Measurements from ENCODE around the gene RHBDD2. TPM values are rescaled to one million over a fixed set of nuclear protein-coding genes. Genes with fewer than 3 reads are reported as not detected.
"Not testable (repeated sequence)": the region's sequence is repeated elsewhere in the genome, so short reads cannot be mapped to it uniquely, and the experiment has no call there.

Gene RHBDD2
- total and polyA plus RNA-seq, 2 donors (not counting 1 experiment from before 2014, with no cell fraction given), result 31.6 to 44.3 TPM

- peaks cover 0 to 2% (median 0%) of the 10 kb centered on the region in 3 donors for H3K9me3 ChIP-seq (ENCODE audit: control extremely low read depth in 1 of 3, control insufficient read depth in 2 of 3, insufficient read depth in 1 of 3, low read length in 2 of 3)
- no peak for ATAC-seq (ENCODE audit: low read depth)
- no peak overlapping the region for H3K4me2 ChIP-seq (replicated peaks; ENCODE audit: low read depth, low read length, poor library complexity, severe bottlenecking)
- DNase-seq, result no peak
- H3K79me2 ChIP-seq (ENCODE audit: control insufficient read depth, insufficient read depth, low read length), result peaks cover 43% of the 10 kb centered on the region
- POLR2A ChIA-PET, result no interaction called here
- no peak overlapping the region for H2AFZ ChIP-seq (ENCODE audit: insufficient read depth, low read depth, low read length, poor library complexity, severe bottlenecking)
- Mint-ChIP-seq H3K9me3 (ENCODE audit: insufficient read depth) (no peaks in the 10 kb centered on the region), H3K27ac (no peak overlapping the region), H3K4me1 (peaks cover 26% of the 10 kb centered on the region), H3K4me3 (no peak overlapping the region), H3K27me3 (no peaks in the 10 kb centered on the region)
- no peaks in the 10 kb centered on the region for H3K27me3 ChIP-seq (replicated peaks in 1 of 4; ENCODE audit: control extremely low read depth in 1 of 4, control insufficient read depth in 3 of 4, insufficient read depth in 4 of 4, low read length in 3 of 4)
- no peak overlapping the region for H3K27ac ChIP-seq (ENCODE audit: low read length in 2 of 2)
- CTCF ChIA-PET, result no interaction called here
- TF ChIP-seq EZH2 (IDR thresholded peaks at IDR 0.05; ENCODE audit: borderline replicate concordance, insufficient read depth, low read depth, low read length, poor library complexity, severe bottlenecking) (no peak), CTCF (IDR thresholded peaks at IDR 0.05) (no peak)
- H3K4me1 ChIP-seq (ENCODE audit: control insufficient read depth in 2 of 2, insufficient read depth in 2 of 2, low read length in 2 of 2), result peaks cover 18 to 20% of the 10 kb centered on the region in 2 donors
- H4K20me1 ChIP-seq (ENCODE audit: control insufficient read depth, insufficient read depth, low read length, poor library complexity, severe bottlenecking), result peaks cover 6% of the 10 kb centered on the region
- 99% methylated on average over 21 of the region's 23 CpGs for WGBS (ENCODE audit: insufficient coverage)
- H3K36me3 ChIP-seq (replicated peaks in 1 of 2; ENCODE audit: control extremely low read depth in 1 of 2, control insufficient read depth in 1 of 2, extremely low read depth in 1 of 2, insufficient read depth in 2 of 2, low read length in 1 of 2), result peaks cover 0 to 45% of the 10 kb centered on the region in 2 experiments
- no peak overlapping the region for H3K4me3 ChIP-seq (ENCODE audit: control extremely low read depth in 1 of 5, extremely low read depth in 1 of 5, insufficient read depth in 1 of 5, low read depth in 2 of 5, low read length in 4 of 5)
- intact Hi-C loops (cut with micrococcal nuclease), result no loop called here
- no peak overlapping the region for H3K9ac ChIP-seq (ENCODE audit: low read length)
These were observed 2.7 kb downstream of the RHBDD2 start for GRCh38 chr7:75881436-75882095.

GRCh38 chr7:75883265-75883824 is 4.5 kb downstream of the RHBDD2 start:
- Histone ChIP-seq H3K4me1 (ENCODE audit: control insufficient read depth in 2 of 2, insufficient read depth in 2 of 2, low read length in 2 of 2) (peaks cover 14 to 15% of the 10 kb centered on the region in 2 donors), H3K79me2 (ENCODE audit: control insufficient read depth, insufficient read depth, low read length) (peaks cover 40% of the 10 kb centered on the region), H3K36me3 (replicated peaks in 1 of 2; ENCODE audit: control extremely low read depth in 1 of 2, control insufficient read depth in 1 of 2, extremely low read depth in 1 of 2, insufficient read depth in 2 of 2, low read length in 1 of 2) (peaks cover 0 to 54% of the 10 kb centered on the region in 2 experiments)
- H4K20me1 ChIP-seq (ENCODE audit: control insufficient read depth, insufficient read depth, low read length, poor library complexity, severe bottlenecking); ATAC-seq (ENCODE audit: low read depth); POLR2A ChIA-PET; H3K27me3 Mint-ChIP-seq; intact Hi-C loops (cut with micrococcal nuclease); H2AFZ ChIP-seq (ENCODE audit: insufficient read depth, low read depth, low read length, poor library complexity, severe bottlenecking); H3K9ac ChIP-seq (ENCODE audit: low read length); H3K27ac Mint-ChIP-seq; H3K4me3 ChIP-seq (ENCODE audit: control extremely low read depth in 1 of 5, extremely low read depth in 1 of 5, insufficient read depth in 1 of 5, low read depth in 2 of 5, low read length in 4 of 5); H3K9me3 Mint-ChIP-seq (ENCODE audit: insufficient read depth); H3K27me3 ChIP-seq (replicated peaks in 1 of 4; ENCODE audit: control extremely low read depth in 1 of 4, control insufficient read depth in 3 of 4, insufficient read depth in 4 of 4, low read length in 3 of 4); DNase-seq; H3K4me3 Mint-ChIP-seq; H3K27ac ChIP-seq (ENCODE audit: low read length in 2 of 2); H3K4me2 ChIP-seq (replicated peaks; ENCODE audit: low read depth, low read length, poor library complexity, severe bottlenecking); H3K9me3 ChIP-seq (ENCODE audit: control extremely low read depth in 1 of 3, control insufficient read depth in 2 of 3, insufficient read depth in 1 of 3, low read length in 2 of 3): not testable (repeated sequence)
- CTCF ChIA-PET, result interaction anchor here (1.2 kb wide), 1 partner anchor 17 kb away, joined by 3 read pairs; no protein-coding TSS in a partner anchor
- WGBS (ENCODE audit: insufficient coverage), result 97% methylated on average over 9 of the region's 13 CpGs
- H3K4me1 Mint-ChIP-seq, result peaks cover 21% of the 10 kb centered on the region
